Measurements from ENCODE around the gene PRKG1. TPM values are rescaled to one million over a fixed set of nuclear protein-coding genes. Genes with fewer than 3 reads are reported as not detected.

The PRKG1 gene
- total and polyA plus RNA-seq, 2 experiments from 2014 or later: 10.7 to 21.8 TPM

DNA sequence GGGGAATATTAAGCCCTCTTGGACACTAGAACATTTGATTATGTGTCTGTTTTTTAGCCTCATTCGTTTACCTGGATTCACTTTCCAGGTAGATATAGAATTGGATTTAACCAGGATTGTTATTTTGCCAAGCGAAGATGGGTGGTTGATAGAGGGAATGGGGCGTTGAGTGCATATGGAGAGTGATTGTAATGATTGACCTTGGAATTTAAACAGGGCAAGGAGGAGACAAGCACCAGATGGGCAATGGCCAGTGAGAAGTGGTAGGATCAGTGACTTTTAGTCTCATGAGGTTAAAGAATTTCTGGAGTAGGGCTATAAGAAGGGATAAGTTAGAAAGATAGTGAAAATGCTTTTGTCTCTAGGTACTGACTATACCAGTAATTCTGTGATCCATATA is 836.3 kb downstream of the PRKG1 start:
- 70 to 73% methylated on average over 3 of the region's 3 CpGs for WGBS, 2 experiments (ENCODE audit: low coverage in 1 of 2, low lambda C conversion rate in 2 of 2, missing lambda C conversion rate in 2 of 2)
- in situ Hi-C loops (cut with MboI): no loop called here
- no peak overlapping the region for H3K9ac ChIP-seq

DNA sequence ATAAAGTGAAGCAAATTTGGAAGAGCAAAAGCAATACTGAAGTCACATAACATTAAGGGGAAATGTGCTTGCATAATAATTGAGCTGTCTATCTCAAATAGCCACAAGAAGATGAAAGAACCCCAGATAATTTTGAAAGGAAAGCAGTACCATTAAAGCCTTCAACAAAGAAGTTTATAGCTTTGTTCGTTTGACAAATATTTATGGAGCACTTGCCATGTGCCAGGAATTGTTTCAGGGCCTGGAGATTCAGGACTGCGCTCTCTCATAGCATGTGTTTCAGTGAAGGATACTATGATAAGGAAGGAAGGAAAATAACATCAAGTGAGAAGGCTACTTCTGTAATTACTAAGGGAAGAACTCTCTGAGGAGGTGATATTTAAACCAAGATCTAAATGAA is 837.4 kb downstream of the PRKG1 start:
- Histone ChIP-seq H3K9me2 (ENCODE audit: insufficient read depth) (no peaks in the 10 kb centered on the region), H2AFZ (no peak overlapping the region), H3K9ac (no peak overlapping the region), H3K4me3 (no peak overlapping the region), H3F3A (ENCODE audit: insufficient read depth) (peaks cover 18% of the 10 kb centered on the region; the same call in 1 of the 2 replicates), H3K4me2 (ENCODE audit: unreplicated experiment) (no peak overlapping the region), H3K4me1 (ENCODE audit: insufficient read depth) (peaks cover 15% of the 10 kb centered on the region), H3K9me3 (ENCODE audit: low read depth) (no peaks in the 10 kb centered on the region), H3K79me2 (ENCODE audit: insufficient read depth) (no peaks in the 10 kb centered on the region), H3K27me3 (replicated peaks; ENCODE audit: insufficient read depth) (no peaks in the 10 kb centered on the region), H3K27ac (no peak overlapping the region), H4K20me1 (ENCODE audit: insufficient read depth) (no peaks in the 10 kb centered on the region), H3K36me3 (ENCODE audit: low read depth) (no peaks in the 10 kb centered on the region)
- TF ChIP-seq EZH2phosphoT487 (IDR thresholded peaks at IDR 0.05; ENCODE audit: insufficient read depth, low read depth): no peak
- TF ChIP-seq EZH2 (IDR thresholded peaks at IDR 0.05; ENCODE audit: insufficient read depth, poor library complexity, severe bottlenecking): no peak
- in situ Hi-C loops (cut with MboI): no loop called here
- no peak for DNase-seq
- 56 to 57% methylated on average over 2 of the region's 2 CpGs for WGBS, 2 experiments (ENCODE audit: low coverage in 1 of 2, low lambda C conversion rate in 2 of 2, missing lambda C conversion rate in 2 of 2)

More for the DNA sequence above, 836.3 kb downstream of the PRKG1 start:
- Histone ChIP-seq H3K79me2 (ENCODE audit: insufficient read depth) (no peaks in the 10 kb centered on the region), H2AFZ (no peak overlapping the region), H3K9me2 (ENCODE audit: insufficient read depth) (no peaks in the 10 kb centered on the region), H3K27ac (no peak overlapping the region), H3K4me1 (ENCODE audit: insufficient read depth) (peaks cover 15% of the 10 kb centered on the region), H3F3A (ENCODE audit: insufficient read depth) (peaks cover 17% of the 10 kb centered on the region; the same call in 1 of the 2 replicates), H3K27me3 (replicated peaks; ENCODE audit: insufficient read depth) (no peaks in the 10 kb centered on the region), H4K20me1 (ENCODE audit: insufficient read depth) (no peaks in the 10 kb centered on the region), H3K9me3 (ENCODE audit: low read depth) (no peaks in the 10 kb centered on the region), H3K4me3 (no peak overlapping the region), H3K36me3 (ENCODE audit: low read depth) (no peaks in the 10 kb centered on the region), H3K4me2 (ENCODE audit: unreplicated experiment) (no peak overlapping the region)
- DNase-seq: no peak
- no peak for TF ChIP-seq EZH2 (IDR thresholded peaks at IDR 0.05; ENCODE audit: insufficient read depth, poor library complexity, severe bottlenecking)
- TF ChIP-seq EZH2phosphoT487 (IDR thresholded peaks at IDR 0.05; ENCODE audit: insufficient read depth, low read depth): no peak

DNA sequence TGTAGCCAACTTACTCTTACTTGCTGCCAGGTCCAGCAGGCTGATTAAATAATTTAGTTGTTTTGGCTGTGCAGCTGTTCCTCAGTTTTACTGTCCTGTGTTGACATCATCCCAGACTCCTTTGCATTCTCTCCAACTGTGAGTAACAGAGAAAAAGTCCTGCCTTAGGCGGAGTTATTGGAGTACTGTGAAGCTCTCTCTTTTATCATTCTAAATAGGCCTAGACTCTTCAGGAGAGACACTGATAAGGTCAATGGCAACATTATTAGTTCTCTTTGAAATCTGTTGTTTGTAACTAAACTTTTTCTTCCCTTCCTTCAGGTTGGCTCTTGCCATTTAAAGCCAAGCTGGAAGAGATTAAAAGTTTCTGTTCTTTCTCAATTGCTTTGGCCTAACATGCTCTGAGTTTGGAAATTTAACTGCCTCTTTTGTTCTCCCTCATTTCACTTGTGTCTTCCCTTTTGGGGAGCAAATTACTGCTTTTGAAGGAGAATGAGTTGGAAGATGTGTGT is 840.8 kb downstream of the PRKG1 start:
- WGBS, 2 experiments (ENCODE audit: low coverage in 1 of 2, low lambda C conversion rate in 2 of 2, missing lambda C conversion rate in 2 of 2): 25 to 39% methylated on average over 1 of the region's 1 CpG
- no peaks in the 10 kb centered on the region for H3K36me3 ChIP-seq (ENCODE audit: low read depth)
- no peaks in the 10 kb centered on the region for H3K27me3 ChIP-seq (replicated peaks; ENCODE audit: insufficient read depth)
- DNase-seq: peak; percentile 45
- no peak overlapping the region for H3K4me3 ChIP-seq
- H3K4me1 ChIP-seq (ENCODE audit: insufficient read depth): peaks cover 13% of the 10 kb centered on the region
- H3K9ac ChIP-seq: no peak overlapping the region
- no peaks in the 10 kb centered on the region for H3K9me3 ChIP-seq (ENCODE audit: low read depth)
- H2AFZ ChIP-seq: peak overlapping the region; percentile 2; the same call in 1 of the 2 replicates
- in situ Hi-C loops (cut with MboI): no loop called here
- H3F3A ChIP-seq (ENCODE audit: insufficient read depth): peaks cover 17% of the 10 kb centered on the region; the same call in 1 of the 2 replicates
- no peak overlapping the region for H3K27ac ChIP-seq
- TF ChIP-seq EZH2phosphoT487 (IDR thresholded peaks at IDR 0.05; ENCODE audit: insufficient read depth, low read depth) (no peak), EZH2 (IDR thresholded peaks at IDR 0.05; ENCODE audit: insufficient read depth, poor library complexity, severe bottlenecking) (no peak)
- no peak overlapping the region for H3K4me2 ChIP-seq (ENCODE audit: unreplicated experiment)
- H3K79me2 ChIP-seq (ENCODE audit: insufficient read depth): no peaks in the 10 kb centered on the region
- no peaks in the 10 kb centered on the region for H4K20me1 ChIP-seq (ENCODE audit: insufficient read depth)
- H3K9me2 ChIP-seq (ENCODE audit: insufficient read depth): no peaks in the 10 kb centered on the region

DNA sequence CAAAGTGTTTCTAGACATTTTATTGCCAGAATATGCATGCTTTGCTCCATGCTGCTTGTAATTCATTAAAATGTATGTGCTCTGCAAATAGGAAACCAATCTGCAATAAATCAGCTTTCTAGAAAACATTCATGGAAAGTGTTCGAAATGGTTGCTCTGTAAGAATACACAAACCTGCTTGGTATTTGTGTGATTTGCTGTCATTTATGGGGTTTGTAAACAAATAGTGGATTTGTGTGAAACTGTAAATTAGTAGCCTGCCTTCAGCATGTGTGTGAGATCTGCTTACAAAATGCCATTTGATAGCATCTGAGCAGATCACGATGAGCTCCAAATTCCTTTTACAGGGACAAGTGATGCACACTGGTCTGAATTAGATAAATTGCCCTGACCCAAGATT is 844.2 kb downstream of the PRKG1 start:
- H3K79me2 ChIP-seq (ENCODE audit: insufficient read depth): no peaks in the 10 kb centered on the region
- no peaks in the 10 kb centered on the region for H4K20me1 ChIP-seq (ENCODE audit: insufficient read depth)
- 22 to 29% methylated on average over 2 of the region's 2 CpGs for WGBS, 2 experiments (ENCODE audit: low coverage in 1 of 2, low lambda C conversion rate in 2 of 2, missing lambda C conversion rate in 2 of 2)
- no peak overlapping the region for H3K4me3 ChIP-seq
- H3K9me2 ChIP-seq (ENCODE audit: insufficient read depth): no peaks in the 10 kb centered on the region
- H3K27me3 ChIP-seq (replicated peaks; ENCODE audit: insufficient read depth): no peaks in the 10 kb centered on the region
- H3K9me3 ChIP-seq (ENCODE audit: low read depth): no peaks in the 10 kb centered on the region
- H3K4me1 ChIP-seq (ENCODE audit: insufficient read depth): 0 out of 2 replicates have a peak, but pooled peaks cover 7% of the 10 kb centered on the region
- no peak overlapping the region for H2AFZ ChIP-seq
- H3K36me3 ChIP-seq (ENCODE audit: low read depth): no peaks in the 10 kb centered on the region
- H3K4me2 ChIP-seq (ENCODE audit: unreplicated experiment): no peak overlapping the region
- no peak overlapping the region for H3K27ac ChIP-seq
- in situ Hi-C loops (cut with MboI): no loop called here
- H3F3A ChIP-seq (ENCODE audit: insufficient read depth): peaks cover 13% of the 10 kb centered on the region; the same call in 1 of the 2 replicates
- DNase-seq: no peak
- H3K9ac ChIP-seq: no peak overlapping the region
- TF ChIP-seq EZH2 (IDR thresholded peaks at IDR 0.05; ENCODE audit: insufficient read depth, poor library complexity, severe bottlenecking): no peak
- TF ChIP-seq EZH2phosphoT487 (IDR thresholded peaks at IDR 0.05; ENCODE audit: insufficient read depth, low read depth): no peak

All from GM23248 (cell line).